NCI-H526 treated with DMSO at 0.1 percent for 48 hours (cell line): ENCODE results near the gene ZCWPW1.
"Not testable (repeated sequence)": the region's sequence is repeated elsewhere in the genome, so short reads cannot be mapped to it uniquely, and the experiment has no call there.

ENCODE experiments used
- DNase-seq: peaks from one replicate; lab custom pipeline; 2025; lab: John Stamatoyannopoulos, UW

ZCWPW1 gene

DNA sequence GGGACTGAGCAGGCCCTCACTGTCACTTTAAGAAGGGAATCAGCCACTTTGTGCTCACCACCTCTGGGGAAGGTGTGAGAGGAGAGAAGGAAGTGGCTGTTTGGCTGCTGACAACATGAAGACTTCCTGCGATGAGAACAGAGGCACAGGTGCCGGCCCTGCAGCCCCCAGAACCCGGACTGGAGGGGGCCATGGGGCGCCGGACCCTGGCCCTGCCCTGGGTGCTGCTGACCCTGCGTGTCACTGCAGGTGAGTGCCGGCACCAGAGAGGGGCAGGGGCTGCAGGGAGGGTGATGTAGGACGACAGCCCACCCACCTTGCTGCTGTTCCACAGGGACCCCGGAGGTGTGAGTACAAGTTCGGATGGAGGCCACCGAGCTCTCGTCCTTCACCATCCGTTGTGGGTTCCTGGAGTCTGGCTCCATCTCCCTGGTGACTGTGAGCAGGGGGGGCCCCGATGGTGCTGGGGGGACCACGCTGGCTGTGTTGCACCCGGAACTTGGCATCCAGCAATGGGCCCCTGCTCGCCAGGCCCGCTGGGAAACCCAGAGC lies 76.2 kb downstream of the ZCWPW1 start:
- DNase-seq: not testable (repeated sequence)

DNA sequence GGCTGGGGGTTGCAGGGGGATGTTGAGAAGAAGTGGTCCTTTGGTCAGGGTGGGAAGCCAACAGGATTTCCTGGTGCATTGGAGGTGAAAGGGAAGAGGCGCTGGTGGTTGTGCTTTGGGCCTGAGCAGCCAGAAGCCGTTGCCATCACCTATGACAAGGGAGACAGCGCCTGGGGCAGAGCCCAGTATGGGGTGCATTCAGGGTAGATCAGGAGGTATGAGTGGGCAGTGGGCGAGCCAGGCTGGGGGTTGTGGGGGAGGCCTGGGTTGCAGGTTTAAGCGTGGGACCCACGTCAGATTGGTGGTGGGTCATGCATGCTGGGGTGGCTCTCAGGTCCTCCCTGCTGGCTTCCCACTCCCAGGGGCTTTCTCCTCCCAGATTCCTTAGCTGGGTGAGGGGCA lies 76.8 kb downstream of the ZCWPW1 start:
- no peak for DNase-seq
